ENCODE measurements around the gene DOHH. TPM values are rescaled to one million over a fixed set of nuclear protein-coding genes. Genes with fewer than 3 reads are reported as not detected.

Gene DOHH
- total RNA-seq, 1 experiment from 2014 or later: 22.3 TPM

GRCh38 chr19:3538258-3538929, 37.9 kb upstream of the DOHH start:
- intact Hi-C loops (cut with micrococcal nuclease; ENCODE audit: unreplicated experiment): no loop called here
- Histone ChIP-seq H3K27me3 (replicated peaks; ENCODE audit: insufficient read depth, low read depth, low read length, poor library complexity) (no peaks in the 10 kb centered on the region), H3K27ac (ENCODE audit: low read depth, low read length, poor library complexity, severe bottlenecking) (no peak overlapping the region), H3K36me3 (ENCODE audit: insufficient read depth, low read length, poor library complexity, severe bottlenecking) (peaks cover 46% of the 10 kb centered on the region), H3K9me3 (ENCODE audit: low read depth, low read length, poor library complexity, severe bottlenecking) (no peaks in the 10 kb centered on the region), H3K4me3 (ENCODE audit: low read depth, low read length, poor library complexity, severe bottlenecking) (no peak overlapping the region), H3K4me1 (ENCODE audit: insufficient read depth, low read length, poor library complexity, severe bottlenecking) (no peaks in the 10 kb centered on the region)
- no peak for TF ChIP-seq CTCF (conservative IDR thresholded peaks at IDR 0.05; ENCODE audit: low read depth, low read length)
- TF ChIP-seq EZH2 (IDR thresholded peaks at IDR 0.05; ENCODE audit: borderline replicate concordance, low read depth, low read length, poor library complexity, severe bottlenecking): no peak
- ChIA-PET CTCF (no interaction called here), POLR2A (ENCODE audit: low non-redundant PET) (no interaction called here)
- no TSS peak for BruUV-seq (replicated peaks)
- no peak for DNase-seq (ENCODE audit: low spot score)

GRCh38 chr19:3537438-3538240, 37.2 kb upstream of the DOHH start:
- CTCF ChIA-PET: no interaction called here
- Histone ChIP-seq H3K36me3 (ENCODE audit: insufficient read depth, low read length, poor library complexity, severe bottlenecking) (peaks cover 53% of the 10 kb centered on the region), H3K9me3 (ENCODE audit: low read depth, low read length, poor library complexity, severe bottlenecking) (no peaks in the 10 kb centered on the region), H3K4me1 (ENCODE audit: insufficient read depth, low read length, poor library complexity, severe bottlenecking) (no peaks in the 10 kb centered on the region), H3K27ac (ENCODE audit: low read depth, low read length, poor library complexity, severe bottlenecking) (no peak overlapping the region), H3K27me3 (replicated peaks; ENCODE audit: insufficient read depth, low read depth, low read length, poor library complexity) (no peaks in the 10 kb centered on the region), H3K4me3 (ENCODE audit: low read depth, low read length, poor library complexity, severe bottlenecking) (no peak overlapping the region)
- no TSS peak for BruUV-seq (replicated peaks)
- POLR2A ChIA-PET (ENCODE audit: low non-redundant PET): no interaction called here
- TF ChIP-seq CTCF (conservative IDR thresholded peaks at IDR 0.05; ENCODE audit: low read depth, low read length): no peak
- DNase-seq (ENCODE audit: low spot score): no peak
- intact Hi-C loops (cut with micrococcal nuclease; ENCODE audit: unreplicated experiment): no loop called here

- TF ChIP-seq CTCF (conservative IDR thresholded peaks at IDR 0.05; ENCODE audit: low read depth, low read length) (no peak), EZH2 (IDR thresholded peaks at IDR 0.05; ENCODE audit: borderline replicate concordance, low read depth, low read length, poor library complexity, severe bottlenecking) (no peak)
- intact Hi-C loops (cut with micrococcal nuclease; ENCODE audit: unreplicated experiment): no loop called here
- H3K4me1 ChIP-seq (ENCODE audit: insufficient read depth, low read length, poor library complexity, severe bottlenecking): no peaks in the 10 kb centered on the region
- no peaks in the 10 kb centered on the region for H3K9me3 ChIP-seq (ENCODE audit: low read depth, low read length, poor library complexity, severe bottlenecking)
- no TSS peak for BruUV-seq (replicated peaks)
- CTCF ChIA-PET: no interaction called here
- peaks cover 59% of the 10 kb centered on the region for H3K36me3 ChIP-seq (ENCODE audit: insufficient read depth, low read length, poor library complexity, severe bottlenecking)
- no peaks in the 10 kb centered on the region for H3K27me3 ChIP-seq (replicated peaks; ENCODE audit: insufficient read depth, low read depth, low read length, poor library complexity)
- H3K27ac ChIP-seq (ENCODE audit: low read depth, low read length, poor library complexity, severe bottlenecking): no peak overlapping the region
- no peak for DNase-seq (ENCODE audit: low spot score)
- no peak overlapping the region for H3K4me3 ChIP-seq (ENCODE audit: low read depth, low read length, poor library complexity, severe bottlenecking)
- POLR2A ChIA-PET (ENCODE audit: low non-redundant PET): no interaction called here
Measured at GRCh38 chr19:3537101-3537437, 36.6 kb upstream of the DOHH start.

Measured in A673 (cell line).